ENCODE data around the gene CENPM.

Gene CENPM

GRCh38 chr22:41900652-41901312 lies 46.2 kb downstream of the CENPM start:
- DNase-seq (ENCODE audit: low read depth in 2 of 3, low spot score in 1 of 3): no peak

- DNase-seq (ENCODE audit: low read depth in 2 of 3, low spot score in 1 of 3): no peak
These were observed 46.8 kb downstream of the CENPM start for GRCh38 chr22:41899992-41900651.

DNA sequence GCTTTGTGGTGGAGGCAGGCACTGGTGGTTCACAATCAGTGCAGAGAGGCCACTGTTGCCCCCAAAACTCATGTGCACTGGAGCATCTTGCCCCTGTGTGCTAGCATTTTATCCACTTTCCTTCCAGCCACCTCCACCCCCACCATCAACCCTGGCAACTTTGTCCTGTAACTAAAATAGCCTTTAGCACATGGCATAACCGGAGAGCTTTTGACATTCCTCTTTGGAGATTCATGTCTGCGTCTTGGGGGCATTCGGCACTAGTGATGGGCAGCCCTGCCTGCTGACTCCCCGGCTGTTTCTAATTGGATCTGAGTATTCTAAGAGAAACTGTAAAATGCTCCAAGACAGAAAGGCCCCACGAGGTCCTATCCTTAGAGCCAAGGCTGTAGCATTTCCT lies 47.8 kb downstream of the CENPM start:
- DNase-seq (ENCODE audit: low read depth in 2 of 3, low spot score in 1 of 3): no peak

- no peak for DNase-seq (ENCODE audit: low read depth in 2 of 3, low spot score in 1 of 3)
These were observed 48.3 kb downstream of the CENPM start for GRCh38 chr22:41898645-41899044.

DNA sequence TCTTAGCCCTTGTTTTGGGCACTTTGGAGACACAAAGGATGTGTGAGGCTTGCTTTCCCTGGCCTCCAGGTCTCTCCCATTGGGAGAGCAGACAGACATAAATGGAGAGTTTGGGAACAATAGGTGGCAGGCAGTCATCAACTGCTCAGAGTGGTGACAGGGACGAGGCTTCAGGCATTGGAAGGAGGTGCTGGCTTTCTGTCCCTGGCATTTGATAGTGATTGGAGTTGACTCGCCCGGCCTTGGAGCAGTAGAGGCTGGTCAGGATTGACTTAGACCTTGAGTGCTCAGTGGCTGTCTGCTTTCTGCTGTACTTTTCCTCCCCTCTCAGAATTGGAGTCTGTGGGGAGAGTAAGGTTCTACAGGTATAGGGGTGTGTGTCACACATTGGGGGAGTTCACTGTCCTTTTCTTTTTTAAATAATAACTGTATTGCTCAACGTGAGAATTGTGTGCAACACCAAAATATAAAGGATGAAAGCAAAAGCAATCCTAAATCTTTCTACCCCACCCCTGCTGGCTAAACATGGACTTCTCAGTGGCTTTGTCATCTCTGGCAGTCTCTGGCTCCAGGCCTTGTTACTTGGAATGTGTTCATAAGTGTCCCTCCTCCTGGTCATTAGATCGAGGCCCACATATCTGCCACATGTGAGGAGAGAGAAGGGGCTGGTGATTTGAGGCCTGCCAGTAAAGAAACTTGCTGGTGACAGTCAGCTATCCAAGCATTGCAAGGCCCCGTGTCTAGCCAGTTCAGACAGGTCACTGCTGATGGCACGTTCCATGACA lies 53.2 kb downstream of the CENPM start:
- no peak for DNase-seq (ENCODE audit: low read depth in 2 of 3, low spot score in 1 of 3)

DNA sequence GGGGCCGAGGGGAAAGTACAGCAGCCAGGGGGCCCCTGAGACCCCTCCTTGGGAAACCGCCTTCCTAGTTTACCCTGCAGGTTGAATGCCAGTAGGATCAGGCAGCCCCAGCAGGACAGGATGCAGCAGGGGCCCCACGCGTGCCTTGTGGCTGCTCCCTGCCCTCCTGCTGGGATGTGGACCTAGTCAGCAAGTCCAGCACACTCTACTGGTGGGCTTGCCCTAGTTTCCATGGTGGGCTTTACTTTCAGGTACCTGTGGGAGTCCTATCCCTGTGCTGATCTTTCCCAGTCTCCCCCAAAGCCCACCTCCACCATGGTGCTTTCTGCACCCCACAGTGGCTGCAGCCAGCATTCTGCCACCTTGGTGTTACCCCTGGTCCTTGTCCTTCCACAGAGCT lies 54.2 kb downstream of the CENPM start:
- no peak for DNase-seq (ENCODE audit: low read depth in 2 of 3, low spot score in 1 of 3)

GRCh38 chr22:41891407-41891806 lies 55.5 kb downstream of the CENPM start:
- DNase-seq (ENCODE audit: low read depth in 2 of 3, low spot score in 1 of 3): no peak

Measured in stimulated activated CD4-positive, alpha-beta T cell treated with anti-CD3 and anti-CD28 coated beads, Interleukin-12 subunit alpha, Interleukin-12 subunit beta, amount 100 ng/mL, for 48 hours (primary cell).